H4 (cell line): ENCODE data around the gene APCDD1L. TPM values are rescaled to one million over a fixed set of nuclear protein-coding genes. Genes with fewer than 3 reads are reported as not detected.

Source experiments
- DNase-seq: peaks from one replicate; pipeline ENCODE4 v3.0.0-alpha.2; 2015; ENCODE audit warnings: low spot score
- total RNA-seq: library from RNA; depleted of rRNA; stranded (reverse); fragments of >200 nt; shearing (Covaris generic); gene quantifications from 2 replicates; pipeline ENCODE4 v1.2.3, GENCODE V29; 2014

The APCDD1L gene
- total RNA-seq, 1 experiment from 2014 or later = 1.7 TPM

GRCh38 chr20:58467572-58468527 lies 47.3 kb downstream of the APCDD1L start:
- no peak for DNase-seq

- no peak for DNase-seq
Observed at GRCh38 chr20:58466729-58467571, 48.2 kb downstream of the APCDD1L start.

- DNase-seq = no peak
Observed at GRCh38 chr20:58466095-58466708, 49.0 kb downstream of the APCDD1L start.

- DNase-seq = no peak
Observed at GRCh38 chr20:58464838-58465237, 50.4 kb downstream of the APCDD1L start.

GRCh38 chr20:58463256-58463655 lies 51.9 kb downstream of the APCDD1L start:
- no peak for DNase-seq

- no peak for DNase-seq
Observed at GRCh38 chr20:58461899-58462298, 53.3 kb downstream of the APCDD1L start.

- no peak for DNase-seq
Observed at GRCh38 chr20:58461104-58461503, 54.1 kb downstream of the APCDD1L start.

- no peak for DNase-seq
Observed at GRCh38 chr20:58459058-58459750, 56.0 kb downstream of the APCDD1L start.

GRCh38 chr20:58458342-58459057 lies 56.7 kb downstream of the APCDD1L start:
- DNase-seq = no peak

GRCh38 chr20:58457083-58457695 lies 58.0 kb downstream of the APCDD1L start:
- DNase-seq = no peak

- no peak for DNase-seq
Observed at GRCh38 chr20:58454460-58454859, 60.7 kb downstream of the APCDD1L start.

GRCh38 chr20:58453391-58453790 lies 61.8 kb downstream of the APCDD1L start:
- no peak for DNase-seq

GRCh38 chr20:58452667-58453255 lies 62.4 kb downstream of the APCDD1L start:
- no peak for DNase-seq

GRCh38 chr20:58450254-58450653 lies 64.9 kb downstream of the APCDD1L start:
- DNase-seq = no peak

- no peak for DNase-seq
Observed at GRCh38 chr20:58449681-58450221, 65.4 kb downstream of the APCDD1L start.

- no peak for DNase-seq
Observed at GRCh38 chr20:58448958-58449357, 66.2 kb downstream of the APCDD1L start.

- peak; percentile 43 for DNase-seq
Observed at GRCh38 chr20:58447511-58448391, 67.4 kb downstream of the APCDD1L start.

- DNase-seq = no peak
Observed at GRCh38 chr20:58446960-58447265, 68.3 kb downstream of the APCDD1L start.
